ENCODE measurements around the gene NR2F1-AS1.
A peak's percentile ranks its signal among the peaks of the same experiment; 100 is the strongest.

The NR2F1-AS1 gene

DNA sequence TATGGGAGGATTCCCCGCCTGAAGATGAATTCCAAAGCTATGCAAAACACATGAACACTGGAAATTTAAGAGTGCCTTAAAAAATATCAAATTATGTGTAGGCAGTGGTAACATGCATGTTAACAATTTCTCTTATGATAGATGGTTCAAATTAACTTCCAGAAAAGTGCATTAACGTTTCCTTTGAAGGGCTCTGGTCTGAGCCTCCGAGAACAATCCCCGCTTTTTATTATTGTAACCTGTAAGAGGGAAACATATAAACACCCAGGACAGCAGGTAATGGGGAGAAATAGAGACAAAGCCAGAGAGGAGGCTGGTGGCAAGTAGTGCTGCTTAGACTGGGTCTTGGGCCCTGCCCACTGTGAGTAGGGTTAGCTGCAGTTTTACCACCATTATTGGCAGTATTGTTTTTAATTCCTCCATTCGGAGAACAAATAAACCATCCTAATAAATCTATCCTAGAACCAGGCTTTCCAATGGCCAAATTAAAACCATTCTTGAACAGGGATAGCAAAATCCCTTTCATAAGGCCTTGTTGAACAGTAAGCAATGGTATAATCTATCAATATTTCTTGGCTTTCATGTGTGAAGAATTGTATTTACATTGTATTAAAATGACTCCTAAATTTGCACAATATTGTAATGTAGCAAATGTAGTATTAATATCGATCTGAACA, 8.3 kb upstream of the NR2F1-AS1 start:
- DNase-seq, result no peak

DNA sequence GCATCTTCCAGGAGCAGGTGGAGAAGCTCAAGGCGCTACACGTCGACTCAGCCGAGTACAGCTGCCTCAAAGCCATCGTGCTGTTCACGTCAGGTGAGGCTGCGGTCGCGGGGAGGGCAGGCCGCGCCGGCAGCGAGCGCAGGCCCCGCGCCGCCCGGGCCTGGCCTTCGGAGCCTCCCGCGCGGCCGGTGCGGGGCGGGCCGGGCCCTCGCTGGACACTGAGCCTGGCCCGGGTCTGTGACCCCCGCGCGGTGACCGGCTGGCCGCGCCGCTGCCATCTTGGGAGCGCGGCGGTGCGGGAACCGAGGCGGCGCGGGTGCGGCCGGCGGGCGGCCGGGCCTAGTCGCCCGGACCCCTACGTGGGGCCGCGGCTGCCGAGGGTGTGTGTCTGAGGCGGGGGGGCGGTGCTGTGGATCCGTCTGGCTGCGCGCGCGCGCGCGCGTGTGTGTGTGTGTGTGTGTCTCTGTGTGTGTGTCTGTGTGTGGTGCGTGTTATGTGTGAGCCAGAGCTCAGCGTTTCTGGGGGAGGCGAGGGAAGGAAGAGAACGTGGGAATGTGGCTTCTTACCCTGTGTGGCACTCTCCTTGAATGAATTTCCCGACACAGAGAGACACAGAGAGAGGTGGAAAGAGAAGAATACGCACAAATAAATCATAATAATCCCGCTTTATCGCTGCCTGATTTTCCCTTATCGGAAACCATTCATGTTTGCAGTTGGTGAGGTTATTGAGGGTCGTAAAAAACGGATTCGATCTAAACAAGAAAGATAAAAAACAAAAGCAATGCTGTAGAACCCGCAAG, 7.5 kb upstream of the NR2F1-AS1 start:
- no peak for DNase-seq

DNA sequence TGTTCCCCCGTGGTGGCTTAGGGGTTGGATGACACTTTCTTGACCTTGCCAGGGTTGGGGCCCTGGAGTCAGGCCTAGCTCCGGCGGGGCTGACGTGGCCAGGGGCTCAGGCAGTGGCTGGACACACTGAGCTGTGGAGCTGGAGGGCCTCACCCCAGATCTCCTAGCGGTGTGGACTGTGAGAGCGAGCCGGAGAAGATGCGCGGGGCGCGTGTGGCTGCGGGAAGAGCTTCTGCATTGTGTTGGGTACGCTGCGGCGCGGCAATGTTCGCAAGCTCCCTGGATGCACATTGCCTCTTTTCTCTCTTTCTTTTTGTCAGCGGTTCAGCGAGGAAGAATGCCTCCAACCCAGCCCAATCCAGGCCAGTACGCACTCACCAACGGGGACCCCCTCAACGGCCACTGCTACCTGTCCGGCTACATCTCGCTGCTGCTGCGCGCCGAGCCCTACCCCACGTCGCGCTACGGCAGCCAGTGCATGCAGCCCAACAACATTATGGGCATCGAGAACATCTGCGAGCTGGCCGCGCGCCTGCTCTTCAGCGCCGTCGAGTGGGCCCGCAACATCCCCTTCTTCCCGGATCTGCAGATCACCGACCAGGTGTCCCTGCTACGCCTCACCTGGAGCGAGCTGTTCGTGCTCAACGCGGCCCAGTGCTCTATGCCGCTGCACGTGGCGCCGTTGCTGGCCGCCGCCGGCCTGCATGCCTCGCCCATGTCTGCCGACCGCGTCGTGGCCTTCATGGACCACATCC, 6.8 kb upstream of the NR2F1-AS1 start:
- DNase-seq, result no peak

DNA sequence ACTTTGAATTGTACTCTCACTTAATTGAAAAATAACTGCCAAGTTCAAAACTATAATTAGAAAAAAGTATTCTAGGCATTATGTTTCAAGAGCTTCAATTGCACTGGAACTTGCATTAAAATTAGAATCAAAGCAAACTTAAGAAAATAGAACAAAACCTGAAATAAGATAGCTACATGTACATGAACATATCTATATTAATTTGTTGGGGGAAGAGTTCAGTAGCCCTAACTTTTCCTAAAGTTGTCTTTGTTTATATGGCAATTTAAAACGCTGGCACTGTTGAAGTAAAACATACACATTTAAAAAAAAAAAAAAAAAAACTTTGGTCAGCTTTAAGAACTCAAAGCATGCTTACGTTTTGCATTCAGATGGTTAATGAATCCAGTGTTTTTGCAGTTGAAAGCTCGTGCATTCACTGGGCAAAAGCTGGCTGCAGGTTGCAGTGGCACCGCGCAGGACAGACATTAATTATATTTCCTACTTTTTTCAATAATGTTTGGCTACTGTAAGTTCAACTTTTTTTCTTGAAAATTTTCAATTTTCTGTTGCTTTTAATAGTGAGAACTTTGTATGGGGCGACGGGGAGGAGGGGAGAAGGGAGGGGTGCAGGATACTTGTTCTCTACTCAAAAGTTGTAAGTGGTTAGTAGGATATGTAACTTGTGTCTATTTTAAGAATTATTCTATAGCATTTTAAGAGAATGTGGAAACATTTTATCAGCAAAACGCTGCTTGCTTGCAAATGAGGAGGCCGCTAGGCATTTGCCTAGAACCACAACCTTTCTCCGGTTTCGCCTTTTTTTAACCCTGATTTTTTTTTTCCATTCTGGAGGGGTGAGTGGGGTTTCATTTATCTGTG, 5.9 kb upstream of the NR2F1-AS1 start:
- DNase-seq, result no peak

DNA sequence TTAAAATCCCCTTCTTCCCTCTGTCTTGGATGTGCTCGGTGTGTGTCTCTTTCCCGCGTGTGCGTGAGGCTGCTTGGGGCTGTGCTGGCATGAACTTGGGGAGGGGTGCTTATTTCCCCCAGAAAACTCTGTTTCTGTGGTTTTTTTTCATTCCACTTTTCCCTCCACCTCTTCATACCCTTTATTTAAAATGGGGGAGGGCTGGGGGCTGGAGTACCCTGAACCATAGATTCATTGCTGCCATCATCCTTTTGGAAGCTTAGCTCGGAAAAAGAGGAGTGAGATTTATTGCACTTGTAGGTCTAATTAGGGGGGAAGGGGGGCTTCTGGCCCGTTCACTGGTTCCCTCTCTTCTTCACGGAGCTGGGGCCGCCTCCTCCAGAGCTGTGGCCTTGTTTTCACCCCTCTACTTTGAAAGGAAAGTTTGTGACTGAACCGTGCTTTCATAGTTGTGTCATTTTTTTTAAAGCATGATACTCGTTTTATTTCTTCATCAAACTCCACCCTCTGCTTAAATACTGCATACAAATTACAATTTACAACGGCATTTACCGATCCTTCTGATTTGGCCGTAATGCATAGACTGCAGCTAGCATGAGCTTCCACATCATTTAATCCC, 4.9 kb upstream of the NR2F1-AS1 start:
- no peak for DNase-seq

DNA sequence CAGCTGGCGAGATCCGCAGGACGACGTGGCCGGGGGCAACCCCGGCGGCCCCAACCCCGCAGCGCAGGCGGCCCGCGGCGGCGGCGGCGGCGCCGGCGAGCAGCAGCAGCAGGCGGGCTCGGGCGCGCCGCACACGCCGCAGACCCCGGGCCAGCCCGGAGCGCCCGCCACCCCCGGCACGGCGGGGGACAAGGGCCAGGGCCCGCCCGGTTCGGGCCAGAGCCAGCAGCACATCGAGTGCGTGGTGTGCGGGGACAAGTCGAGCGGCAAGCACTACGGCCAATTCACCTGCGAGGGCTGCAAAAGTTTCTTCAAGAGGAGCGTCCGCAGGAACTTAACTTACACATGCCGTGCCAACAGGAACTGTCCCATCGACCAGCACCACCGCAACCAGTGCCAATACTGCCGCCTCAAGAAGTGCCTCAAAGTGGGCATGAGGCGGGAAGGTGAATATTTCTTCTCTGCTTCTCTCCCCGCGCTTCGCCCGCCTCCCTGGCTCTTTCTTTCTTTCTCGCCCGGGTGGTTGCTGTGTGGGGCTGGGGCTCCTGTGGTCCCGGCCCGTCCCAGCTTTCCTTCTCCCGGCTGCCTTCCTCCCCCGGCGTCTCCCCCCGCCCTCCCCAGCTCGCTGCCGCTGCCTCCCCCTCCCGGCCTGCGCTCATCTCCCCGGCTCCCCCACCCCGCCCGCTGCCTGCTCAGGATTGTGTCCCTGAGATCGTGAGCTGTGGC, 4.2 kb upstream of the NR2F1-AS1 start:
- no peak for DNase-seq

DNA sequence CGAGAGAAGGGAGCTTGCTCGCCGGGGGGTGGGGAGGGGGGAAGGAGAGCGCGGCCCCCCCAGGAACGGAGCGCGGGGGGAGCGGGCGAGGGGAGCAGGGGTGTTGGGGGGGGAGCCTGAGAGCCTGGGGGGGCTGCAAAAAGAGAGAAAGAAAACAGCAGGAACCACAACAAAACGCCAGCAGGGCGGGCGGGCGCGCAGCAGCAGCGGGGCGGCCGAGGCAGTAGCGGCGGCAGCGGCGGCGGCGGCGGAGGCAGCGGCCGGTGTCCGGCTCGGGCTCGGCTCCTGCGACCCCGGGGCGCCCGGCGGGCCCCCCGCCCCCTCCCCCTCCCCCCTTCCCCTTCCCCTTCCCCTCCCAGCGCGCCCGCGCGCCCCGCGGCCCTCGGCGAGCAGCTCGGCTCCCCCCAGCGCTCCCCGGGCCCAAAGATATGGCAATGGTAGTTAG, 3.6 kb upstream of the NR2F1-AS1 start:
- no peak for DNase-seq

DNA sequence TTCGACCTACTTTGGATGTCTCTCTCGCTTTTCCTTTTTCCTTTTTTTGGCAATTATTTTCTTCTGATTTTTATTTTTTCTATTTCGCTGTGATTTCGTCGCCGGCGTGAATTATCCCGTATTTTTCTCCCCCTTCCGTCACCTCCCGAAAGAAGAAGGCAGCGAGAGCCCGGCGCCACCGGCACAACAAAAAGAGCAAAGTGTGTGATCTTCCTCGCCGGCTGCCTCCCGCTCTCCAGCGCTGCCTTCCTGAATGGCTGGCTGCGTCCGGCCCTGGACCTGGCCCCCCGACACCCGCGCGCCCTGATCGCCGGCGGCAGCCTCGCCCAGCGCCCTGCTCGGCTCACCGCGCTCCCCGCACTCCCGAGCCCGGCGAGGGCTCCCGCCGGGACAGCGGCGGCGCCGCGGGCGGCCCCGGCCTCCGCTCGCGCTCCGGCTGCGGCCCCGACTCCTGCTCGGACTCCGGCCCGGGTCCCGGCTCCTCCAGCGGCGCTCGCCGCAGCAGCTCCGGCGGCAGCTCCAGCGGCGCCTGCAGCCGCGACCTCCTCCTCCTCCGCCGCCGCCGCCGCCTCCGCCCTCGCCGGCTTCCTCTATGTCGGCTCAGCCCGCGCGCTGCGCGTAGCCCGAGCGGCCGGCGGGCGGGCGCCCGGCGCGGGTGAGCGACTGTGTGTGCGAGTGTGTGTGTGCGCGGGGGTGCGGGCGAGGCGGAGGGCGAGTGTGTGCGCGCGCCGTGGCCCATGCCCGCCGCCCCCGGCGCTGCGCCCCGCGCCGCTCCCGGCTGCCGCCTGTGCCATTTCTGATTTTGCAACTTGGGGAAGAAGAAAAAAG, 3.0 kb upstream of the NR2F1-AS1 start:
- peak; percentile 76 for DNase-seq

DNA sequence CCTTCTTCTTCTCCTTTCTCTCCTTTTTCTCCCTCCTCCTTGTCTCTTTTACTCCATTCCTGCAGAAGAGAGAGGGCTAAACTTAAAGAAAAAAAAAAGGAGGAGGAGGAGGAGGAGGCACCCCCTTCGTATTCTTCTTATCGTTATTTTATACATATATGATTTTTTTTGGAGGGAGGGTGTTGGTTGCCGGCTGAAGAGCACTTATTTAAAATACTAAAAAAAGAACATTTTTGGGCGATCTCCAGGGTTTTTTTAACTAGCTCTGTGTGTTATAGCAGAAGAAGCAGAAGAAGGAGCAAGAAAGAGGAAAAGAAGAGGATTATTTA, 2.4 kb upstream of the NR2F1-AS1 start:
- no peak for DNase-seq

DNA sequence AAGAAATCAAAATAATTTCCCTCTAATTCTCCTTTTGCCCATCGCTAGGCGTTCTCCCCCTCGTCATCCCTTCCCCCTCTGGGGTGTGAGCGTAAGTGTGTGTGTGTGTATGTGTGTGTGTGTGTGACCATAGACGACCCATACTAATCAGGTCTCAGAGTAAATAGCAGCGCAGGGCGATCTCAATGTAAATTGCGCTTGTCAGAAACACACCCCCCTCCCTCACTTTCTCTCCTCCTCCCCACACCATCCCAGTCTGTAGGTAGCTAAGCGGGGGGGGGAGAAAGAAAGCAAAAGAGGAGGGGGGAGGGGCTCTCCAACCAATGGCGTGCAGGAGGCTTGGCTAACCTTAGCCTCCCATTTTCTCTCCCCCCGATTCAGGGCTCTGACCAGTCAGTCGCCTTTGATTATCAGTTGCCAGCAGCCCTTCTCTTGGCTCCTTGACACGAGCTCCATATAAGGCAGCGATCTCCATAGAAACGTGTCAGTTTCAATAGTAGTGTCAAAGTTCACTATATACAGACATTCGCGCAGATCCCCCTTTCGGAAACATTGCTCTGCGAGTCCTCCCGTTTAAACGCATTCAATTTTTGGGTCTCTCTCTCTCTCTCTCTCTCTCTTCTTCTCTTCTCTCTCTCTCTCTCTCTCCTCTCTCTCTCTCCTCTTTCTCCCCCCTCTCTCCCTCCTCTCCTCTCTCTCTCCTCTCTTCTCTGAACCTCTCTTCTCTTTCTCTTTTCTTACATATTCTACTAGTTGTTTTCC, 1.8 kb upstream of the NR2F1-AS1 start, which contains the start of gene NR2F1:
TSS of gene NR2F1 (plus strand) at position 546 of the 762 bp plus-strand sequence. CDS start 1,802 bp downstream, outside the sequence.
- peak; percentile 87 for DNase-seq

DNA sequence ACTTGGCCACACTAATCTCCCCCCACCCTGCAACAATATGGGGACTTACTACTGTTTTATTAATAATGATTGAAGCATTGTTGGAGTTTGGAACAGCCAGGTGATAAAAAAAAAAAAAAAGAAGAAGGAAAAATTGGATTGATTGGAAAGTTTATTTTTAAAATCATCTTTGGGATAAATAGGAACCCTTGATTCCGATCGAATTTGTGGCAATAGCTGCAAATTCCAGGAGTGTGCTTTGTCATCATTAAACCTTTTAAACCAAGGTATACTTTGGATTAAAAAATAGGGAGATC, 1.1 kb upstream of the NR2F1-AS1 start:
- no peak for DNase-seq

DNA sequence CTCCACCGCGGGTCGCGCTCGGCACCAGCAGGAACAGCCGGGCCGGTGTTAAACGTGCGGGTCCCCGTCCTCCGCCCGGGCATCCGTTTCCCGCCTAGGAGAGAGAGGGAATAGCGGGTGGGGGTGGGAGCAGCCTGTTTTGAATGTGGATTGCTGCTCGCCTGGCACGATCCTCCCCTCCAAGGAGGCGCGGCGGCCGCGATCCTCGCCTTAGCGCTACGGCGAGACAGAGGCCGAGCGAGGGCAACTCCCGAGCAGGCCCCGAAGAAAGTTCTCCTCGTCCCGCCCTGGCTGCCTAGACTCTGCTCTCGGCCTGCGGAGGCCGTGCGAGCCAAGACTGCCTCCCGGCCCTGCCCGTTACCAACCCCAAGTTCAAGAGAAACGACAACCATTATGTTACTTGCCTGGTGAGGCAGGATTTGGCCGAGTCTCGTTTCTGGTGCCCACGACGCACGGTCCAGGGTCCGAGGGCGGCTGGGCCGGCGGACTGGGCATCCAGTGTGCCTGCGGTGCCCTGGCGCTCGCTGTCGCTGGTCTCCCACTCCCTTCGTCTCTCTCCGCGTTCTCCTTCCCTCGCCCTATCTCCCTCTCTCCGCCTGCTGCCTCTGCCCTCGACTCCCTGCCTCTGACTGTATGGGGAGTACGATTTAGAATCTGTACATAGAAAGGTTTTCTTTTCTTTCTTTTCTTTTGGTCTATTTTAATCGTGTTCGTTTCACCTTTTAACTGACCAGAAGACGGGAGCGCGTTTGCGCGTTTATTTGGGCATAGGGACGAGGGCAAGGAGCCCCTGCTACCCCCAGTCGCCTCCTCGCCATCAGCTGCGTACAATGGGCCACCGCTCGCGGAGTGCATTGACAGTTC, 724 bp downstream of the NR2F1-AS1 start:
- DNase-seq, result peak; percentile 48

DNA sequence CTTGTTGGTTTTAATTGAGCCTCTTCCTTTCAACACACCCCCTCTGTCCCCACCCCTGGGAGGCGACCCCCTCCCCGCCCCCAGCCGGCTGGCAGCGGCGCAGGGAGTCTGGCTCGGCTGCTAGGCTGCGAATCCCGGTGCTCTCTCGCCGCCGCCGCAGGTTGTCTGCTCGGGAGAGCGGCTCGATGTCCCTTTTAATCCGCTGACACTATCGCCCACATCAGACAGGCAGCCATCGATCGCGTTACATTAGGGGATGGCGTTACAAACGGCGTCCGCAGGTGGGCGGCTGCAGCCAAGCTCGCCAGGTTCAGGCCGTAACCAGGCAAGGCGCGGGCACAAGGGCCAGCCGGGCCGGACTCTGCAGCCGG, 1.3 kb downstream of the NR2F1-AS1 start:
- DNase-seq, result no peak

DNA sequence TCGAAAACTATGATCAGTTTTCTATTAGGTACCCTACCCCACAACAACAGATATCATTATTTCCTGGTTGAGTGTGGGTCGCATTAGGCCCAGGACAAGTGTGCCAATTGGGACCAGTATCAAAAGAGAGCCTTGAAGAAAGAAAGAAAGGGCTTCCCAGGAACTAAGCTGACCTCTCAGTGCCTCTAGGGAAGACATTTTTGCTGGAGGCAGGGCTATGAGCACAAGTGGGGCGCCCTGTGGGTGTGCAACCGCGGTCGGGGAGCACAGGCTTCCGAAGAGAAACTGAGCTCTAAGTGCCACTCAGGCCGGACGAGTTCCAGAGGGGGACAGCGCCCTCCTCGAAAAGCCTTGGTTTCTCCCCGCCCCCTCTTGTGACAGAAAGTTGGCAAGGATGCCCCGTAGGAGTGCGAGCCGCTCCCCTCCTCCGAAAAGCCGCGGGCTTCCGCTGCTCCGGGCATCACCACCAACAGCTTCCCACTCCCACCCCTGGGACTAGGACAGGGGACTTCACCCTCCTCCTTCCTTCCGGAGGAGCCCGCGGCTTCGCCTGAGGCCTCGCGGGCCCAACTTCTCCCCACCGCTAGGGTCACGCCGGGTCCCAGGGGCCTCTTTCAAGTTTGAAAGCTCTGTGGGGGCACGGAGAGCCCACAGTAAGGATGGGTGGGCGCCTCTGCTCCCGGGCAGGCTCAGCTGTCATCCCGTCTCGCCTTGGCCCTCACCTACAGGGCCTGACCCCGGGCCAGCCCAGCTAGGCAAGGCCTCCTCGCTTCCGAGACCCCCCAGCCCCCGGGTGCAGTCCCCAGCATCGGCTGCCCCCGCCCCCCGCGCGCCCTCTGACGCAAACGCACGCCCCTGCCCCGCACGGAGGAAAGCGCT, 2.0 kb downstream of the NR2F1-AS1 start:
- DNase-seq, result no peak

DNA sequence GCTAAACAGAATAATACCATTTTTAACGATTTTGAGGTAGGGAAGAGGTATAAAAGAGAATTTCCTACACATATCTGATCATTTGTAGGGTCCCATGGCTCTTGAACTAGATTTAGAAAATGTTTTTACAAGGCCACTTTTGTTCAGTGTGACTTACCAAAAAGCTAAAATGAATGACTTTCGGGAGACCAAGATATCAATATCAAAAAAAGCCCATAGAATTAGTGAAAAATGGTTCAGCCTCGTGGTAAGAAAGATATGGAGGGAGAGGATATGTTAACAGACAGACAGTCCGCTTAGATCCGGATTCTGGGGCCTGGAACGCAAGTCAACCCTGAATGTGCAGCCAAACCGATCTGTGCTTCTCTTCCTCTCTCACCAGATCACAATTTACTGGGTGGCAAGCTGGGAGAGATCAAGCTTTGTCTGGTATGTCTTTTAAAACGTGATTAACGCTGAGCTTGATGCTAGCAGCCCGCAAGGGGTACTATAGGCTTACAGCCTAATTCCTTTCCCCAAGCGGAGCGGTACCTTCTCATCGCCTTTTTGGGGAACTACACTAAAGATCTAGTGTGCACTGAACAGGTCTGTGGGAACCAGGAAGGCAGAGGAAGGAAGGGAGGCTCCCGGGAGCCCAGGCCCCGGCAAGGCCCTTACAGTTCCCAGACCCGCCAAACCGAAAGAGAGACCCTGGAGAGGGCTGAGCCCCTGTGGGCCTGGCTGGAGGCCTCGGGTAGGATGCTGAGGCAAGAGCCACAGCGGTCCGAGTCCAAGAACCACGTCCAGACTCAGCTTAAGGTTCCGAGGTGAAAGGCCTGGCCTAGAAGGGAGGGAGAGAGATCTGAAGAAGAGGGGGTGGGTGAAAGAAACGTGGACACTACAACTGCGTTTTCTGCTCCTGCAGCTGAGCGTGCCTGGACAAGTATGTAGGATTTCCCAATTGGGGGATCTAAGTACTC, 2.9 kb downstream of the NR2F1-AS1 start:
- DNase-seq, result no peak

Measured in fibroblast of skin of abdomen (primary cell).